ENCODE results near the gene CIT.
A peak's percentile ranks its signal among the peaks of the same experiment; 100 is the strongest.
"Not testable (repeated sequence)": the region's sequence is repeated elsewhere in the genome, so short reads cannot be mapped to it uniquely, and the experiment has no call there.

The CIT gene

DNA sequence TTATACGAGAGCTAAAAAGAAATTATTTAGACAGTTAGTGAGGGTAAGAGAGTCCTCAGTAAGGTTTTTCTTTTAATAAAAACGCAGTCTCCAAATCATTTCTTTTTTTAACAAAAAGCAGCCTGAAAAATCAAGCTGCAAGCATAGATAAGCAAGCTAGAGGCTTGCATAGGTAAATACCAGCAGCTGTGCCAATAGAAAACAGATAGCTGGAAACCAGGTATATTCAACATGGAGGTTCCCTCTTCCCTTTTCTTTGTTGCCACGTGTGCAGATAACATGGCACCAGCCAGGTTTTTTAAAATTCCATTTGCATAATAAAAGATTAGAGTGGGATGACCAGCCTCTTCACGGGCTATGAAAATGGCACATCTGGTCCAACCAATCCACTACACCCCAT lies 215.2 kb downstream of the CIT start:
- H3K4me3 ChIP-seq (replicated peaks in 1 of 2; ENCODE audit: low read depth in 2 of 2, low read length in 2 of 2) = no peak overlapping the region
- TF ChIP-seq, protein P1, sequence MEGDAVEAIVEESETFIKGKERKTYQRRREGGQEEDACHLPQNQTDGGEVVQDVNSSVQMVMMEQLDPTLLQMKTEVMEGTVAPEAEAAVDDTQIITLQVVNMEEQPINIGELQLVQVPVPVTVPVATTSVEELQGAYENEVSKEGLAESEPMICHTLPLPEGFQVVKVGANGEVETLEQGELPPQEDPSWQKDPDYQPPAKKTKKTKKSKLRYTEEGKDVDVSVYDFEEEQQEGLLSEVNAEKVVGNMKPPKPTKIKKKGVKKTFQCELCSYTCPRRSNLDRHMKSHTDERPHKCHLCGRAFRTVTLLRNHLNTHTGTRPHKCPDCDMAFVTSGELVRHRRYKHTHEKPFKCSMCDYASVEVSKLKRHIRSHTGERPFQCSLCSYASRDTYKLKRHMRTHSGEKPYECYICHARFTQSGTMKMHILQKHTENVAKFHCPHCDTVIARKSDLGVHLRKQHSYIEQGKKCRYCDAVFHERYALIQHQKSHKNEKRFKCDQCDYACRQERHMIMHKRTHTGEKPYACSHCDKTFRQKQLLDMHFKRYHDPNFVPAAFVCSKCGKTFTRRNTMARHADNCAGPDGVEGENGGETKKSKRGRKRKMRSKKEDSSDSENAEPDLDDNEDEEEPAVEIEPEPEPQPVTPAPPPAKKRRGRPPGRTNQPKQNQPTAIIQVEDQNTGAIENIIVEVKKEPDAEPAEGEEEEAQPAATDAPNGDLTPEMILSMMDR (IDR thresholded peaks at IDR 0.05; ENCODE audit: low read depth, low read length) = no peak
- DNase-seq (ENCODE audit: low read depth in 2 of 2) = no peak

DNA sequence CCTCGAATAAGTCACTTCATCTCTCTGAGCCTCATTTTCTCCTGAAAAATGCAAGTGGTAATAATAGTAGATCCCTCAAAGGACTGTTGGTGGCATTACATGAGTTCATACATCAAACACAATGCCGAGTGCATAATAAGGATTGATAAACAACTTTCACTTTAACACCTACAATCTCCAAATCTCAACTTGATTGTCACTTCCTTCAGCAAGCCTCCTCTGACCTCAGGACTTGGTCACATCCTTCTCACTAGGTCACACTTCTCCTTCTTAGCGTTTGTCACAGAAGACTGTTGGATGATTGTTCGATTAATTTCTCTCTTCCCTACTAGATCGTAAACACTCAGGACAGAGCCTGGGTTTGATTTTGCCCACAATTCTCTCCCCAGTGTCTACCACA lies 217.0 kb downstream of the CIT start:
- DNase-seq (ENCODE audit: low read depth in 2 of 2) = no peak
- H3K4me3 ChIP-seq (replicated peaks in 1 of 2; ENCODE audit: low read depth in 2 of 2, low read length in 2 of 2) = no peak overlapping the region
- TF ChIP-seq, protein P1 (IDR thresholded peaks at IDR 0.05; ENCODE audit: low read depth, low read length) = no peak

DNA sequence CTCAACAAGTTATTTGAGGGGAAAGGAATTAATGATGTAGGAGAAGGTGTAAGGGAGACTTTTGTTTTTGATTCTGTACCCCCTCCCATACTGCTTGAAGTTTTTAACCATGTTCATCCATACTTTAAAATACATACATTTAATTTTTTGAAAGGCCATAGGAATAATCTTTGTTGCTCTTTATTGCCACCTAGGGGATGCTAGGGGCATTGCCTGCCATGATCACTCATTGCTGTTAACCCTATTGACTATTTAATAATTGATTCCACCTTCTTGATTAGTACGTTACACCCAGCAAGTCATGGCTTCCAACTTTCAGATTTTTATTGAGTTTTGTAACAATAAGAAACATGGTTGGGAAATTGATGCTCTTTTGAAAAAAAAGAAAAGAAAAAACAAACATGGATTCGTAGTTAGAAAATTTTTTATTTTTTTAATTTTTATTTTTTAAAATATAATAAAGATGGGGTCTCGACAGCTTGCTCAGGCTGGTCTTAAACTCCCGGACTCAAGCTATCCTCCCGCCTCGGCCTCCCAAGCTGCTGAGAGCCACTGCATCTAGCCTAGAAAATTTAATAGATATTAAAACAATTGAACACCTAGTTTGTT lies 217.7 kb downstream of the CIT start:
- DNase-seq (ENCODE audit: low read depth in 2 of 2) = peak; percentile 31 to 38

DNA sequence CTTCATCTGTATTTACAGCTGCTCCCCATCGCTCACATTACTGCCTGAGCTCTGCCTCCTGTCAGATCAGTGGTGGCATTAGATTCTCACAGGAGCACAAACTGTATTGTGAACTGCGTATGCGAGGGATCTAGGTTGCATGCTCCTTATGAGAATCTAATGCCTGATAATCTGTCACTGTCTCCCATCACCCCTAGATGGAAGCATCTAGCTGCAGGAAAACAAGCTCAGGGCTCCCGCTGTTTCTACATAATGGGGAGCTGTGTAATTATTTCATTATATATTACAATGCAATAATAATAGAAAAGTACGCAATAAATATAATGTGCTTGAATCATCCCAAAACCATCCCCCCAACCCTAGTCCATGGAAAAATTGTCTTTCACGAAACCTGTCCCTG lies 219.0 kb downstream of the CIT start:
- not testable (repeated sequence) for H3K4me3 ChIP-seq (replicated peaks in 1 of 2; ENCODE audit: low read depth in 2 of 2, low read length in 2 of 2); DNase-seq (ENCODE audit: low read depth in 2 of 2)
- TF ChIP-seq, protein P1 (IDR thresholded peaks at IDR 0.05; ENCODE audit: low read depth, low read length) = peak; percentile 10

More for the DNA sequence above, 217.7 kb downstream of the CIT start:
- H3K4me3 ChIP-seq (replicated peaks in 1 of 2; ENCODE audit: low read depth in 2 of 2, low read length in 2 of 2) = no peak overlapping the region
- TF ChIP-seq, protein P1 (IDR thresholded peaks at IDR 0.05; ENCODE audit: low read depth, low read length) = peak; percentile 95

DNA sequence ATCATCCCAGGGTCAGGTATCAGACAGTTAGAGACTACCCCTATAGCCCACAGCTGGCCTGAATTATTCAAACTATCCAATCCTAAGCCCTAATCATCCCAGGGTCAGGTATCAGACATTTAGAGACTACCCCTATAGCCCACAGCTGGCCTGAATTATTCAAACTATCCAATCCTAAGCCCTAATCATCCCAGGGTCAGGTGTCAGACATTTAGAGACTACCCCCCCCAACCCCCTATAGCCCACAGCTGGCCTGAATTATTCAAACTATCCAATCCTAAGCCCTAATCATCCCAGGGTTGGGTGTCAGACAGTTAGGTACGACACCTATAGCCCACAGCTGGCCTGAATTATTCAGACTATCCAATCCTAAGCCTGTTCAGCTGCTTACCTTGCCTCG lies 220.1 kb downstream of the CIT start:
- H3K4me3 ChIP-seq (replicated peaks in 1 of 2; ENCODE audit: low read depth in 2 of 2, low read length in 2 of 2); DNase-seq (ENCODE audit: low read depth in 2 of 2): not testable (repeated sequence)

DNA sequence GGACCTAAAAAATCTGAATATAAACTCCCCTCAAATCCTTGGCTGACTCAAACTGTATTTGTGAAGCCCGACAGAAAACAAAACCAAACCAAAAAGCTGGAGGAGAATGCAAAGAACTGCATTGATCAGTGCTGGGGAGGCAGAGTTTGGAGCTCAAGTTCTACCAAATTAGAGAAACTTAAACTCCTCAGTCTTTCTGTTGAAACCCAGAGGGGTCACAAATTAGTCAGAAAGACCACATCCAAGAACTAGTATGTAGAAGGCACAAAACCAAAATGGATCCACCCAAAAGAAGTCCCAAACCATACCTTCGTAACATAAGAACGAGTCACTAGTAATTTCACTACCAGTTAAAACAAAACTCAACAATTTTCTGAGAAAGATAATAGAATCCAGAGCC lies 224.5 kb downstream of the CIT start:
- TF ChIP-seq, protein P1 (IDR thresholded peaks at IDR 0.05; ENCODE audit: low read depth, low read length) = no peak
- no peak overlapping the region for H3K4me3 ChIP-seq (replicated peaks in 1 of 2; ENCODE audit: low read depth in 2 of 2, low read length in 2 of 2)
- no peak for DNase-seq (ENCODE audit: low read depth in 2 of 2)

DNA sequence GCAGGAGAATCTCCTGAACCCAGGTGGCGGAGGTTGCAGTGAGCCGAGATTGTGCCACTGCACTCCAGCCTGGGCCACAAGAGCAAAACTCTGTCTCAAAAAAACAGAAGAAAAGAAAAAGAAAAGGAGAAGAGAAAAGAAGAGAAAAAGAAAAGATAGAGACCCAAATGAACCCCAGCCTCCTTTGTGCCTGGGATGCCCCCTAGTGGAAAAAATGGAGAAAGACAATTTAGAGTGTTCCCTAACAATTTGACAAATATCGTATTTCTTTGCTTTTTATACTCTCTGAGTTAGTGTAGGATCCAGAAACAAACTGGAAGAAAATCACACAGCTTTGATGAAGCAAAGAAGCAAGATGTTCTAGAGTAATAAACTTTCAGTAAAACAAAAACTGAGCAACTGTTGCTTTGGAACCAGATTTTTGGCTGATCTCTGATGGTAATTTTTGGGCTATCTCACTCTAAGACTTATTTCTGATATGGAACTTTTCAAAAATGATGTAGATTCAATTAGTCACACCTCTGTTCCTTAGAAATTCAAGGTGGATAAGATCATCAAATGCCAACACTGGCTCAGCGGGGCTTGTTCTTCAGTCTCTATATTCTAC lies 227.8 kb downstream of the CIT start:
- no peak overlapping the region for H3K4me3 ChIP-seq (replicated peaks in 1 of 2; ENCODE audit: low read depth in 2 of 2, low read length in 2 of 2)
- peak; percentile 13 to 35 for DNase-seq (ENCODE audit: low read depth in 2 of 2)
- TF ChIP-seq, protein P1 (IDR thresholded peaks at IDR 0.05; ENCODE audit: low read depth, low read length) = peak; percentile 70

Measured in cardiac fibroblast (primary cell).